Measurements from ENCODE around the gene NFATC2IP. TPM values are rescaled to one million over a fixed set of nuclear protein-coding genes. Genes with fewer than 3 reads are reported as not detected.
"Not testable (repeated sequence)": the region's sequence is repeated elsewhere in the genome, so short reads cannot be mapped to it uniquely, and the experiment has no call there.

The NFATC2IP gene
- total and polyA plus RNA-seq, 9 of the 15 experiments (the other 6 are each of a cell fraction or from before 2014, with no cell fraction given): 15.6 to 106 (median 46.9) TPM

DNA sequence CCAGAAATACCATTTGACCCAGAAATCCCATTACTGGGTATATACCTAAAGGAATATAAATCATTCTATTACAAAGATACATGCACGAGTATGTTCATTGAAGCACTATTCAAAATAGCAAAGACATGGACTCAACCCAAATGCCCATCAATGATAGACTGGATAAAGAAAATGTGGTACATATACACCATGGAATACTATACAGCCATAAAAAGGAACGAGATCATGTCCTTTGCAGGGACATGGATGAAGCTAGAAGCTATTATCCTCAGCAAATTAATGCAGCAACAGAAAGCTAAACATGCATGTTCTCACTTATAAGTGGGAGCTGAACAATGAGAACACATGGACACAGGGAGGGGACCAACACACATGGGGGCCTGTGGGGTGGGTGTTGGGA is 24.5 kb upstream of the NFATC2IP start:
- not testable (repeated sequence) for FAIRE-seq
- peaks cover 9 to 15% of the 10 kb centered on the region in 2 experiments for H3K4me1 ChIP-seq (replicated peaks in 1 of 2; ENCODE audit: control insufficient read depth in 2 of 2, insufficient read depth in 2 of 2, low read length in 2 of 2)

DNA sequence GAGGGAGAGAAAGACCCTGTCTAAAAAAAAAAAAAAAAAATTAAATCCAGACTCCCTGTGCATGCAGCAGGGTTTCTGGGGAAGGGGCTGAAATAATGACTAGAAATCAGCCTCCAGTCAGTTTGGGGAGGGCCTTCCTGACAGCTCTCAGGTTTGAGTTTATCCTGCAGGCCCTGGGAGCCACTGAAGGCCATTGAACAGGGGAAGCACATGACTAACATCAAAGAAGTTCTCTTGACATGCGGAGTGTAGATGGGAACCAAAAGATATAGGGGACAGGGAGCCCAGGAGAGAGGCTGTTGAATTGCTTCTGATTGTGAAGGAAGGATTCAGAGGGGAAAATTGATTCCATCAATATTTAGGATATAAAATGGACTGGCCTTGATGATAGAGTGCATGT is 22.9 kb upstream of the NFATC2IP start:
- Histone ChIP-seq H3K36me3 (ENCODE audit: control insufficient read depth, insufficient read depth, low read length) (no peaks in the 10 kb centered on the region), H3K4me2 (ENCODE audit: insufficient read depth, low read length) (no peak overlapping the region), H3K79me2 (ENCODE audit: control insufficient read depth, insufficient read depth, low read length) (no peaks in the 10 kb centered on the region), H3K9me1 (ENCODE audit: control insufficient read depth, insufficient read depth, low read length) (peaks cover 5% of the 10 kb centered on the region), H3K27me3 (ENCODE audit: control insufficient read depth in 2 of 2, insufficient read depth in 2 of 2, low read length in 2 of 2) (no peaks in the 10 kb centered on the region), H3K9ac (ENCODE audit: insufficient read depth in 1 of 2, low read depth in 2 of 2, low read length in 2 of 2) (no peak overlapping the region), H4K20me1 (replicated peaks; ENCODE audit: control insufficient read depth, insufficient read depth, low read length) (no peaks in the 10 kb centered on the region), H2AFZ (ENCODE audit: low read depth, low read length) (no peak overlapping the region), H3K27ac (ENCODE audit: extremely low read depth, low read depth, low read length) (no peak overlapping the region), H3K4me1 (replicated peaks in 1 of 2; ENCODE audit: control insufficient read depth in 2 of 2, insufficient read depth in 2 of 2, low read length in 2 of 2) (peaks cover 9 to 24% of the 10 kb centered on the region in 2 experiments), H3K4me3 (no peak overlapping the region), H3K9me3 (replicated peaks; ENCODE audit: control insufficient read depth, insufficient read depth, low read depth, low read length) (no peaks in the 10 kb centered on the region)
- in situ Hi-C loops (cut with MboI): loop anchor here (25.0 kb wide), 1 partner anchor 491 kb away; no protein-coding TSS in a partner anchor
- ChIA-PET POLR2A (interaction anchor here (1.2 kb wide), 1 partner anchor 63 kb away, joined by 3 read pairs; no protein-coding TSS in a partner anchor), CTCF (ENCODE audit: low intra/inter-chr PET ratio) (no interaction called here)
- WGBS (ENCODE audit: insufficient coverage, low coverage, missing lambda C conversion rate): 22% methylated on average over 1 of the region's 1 CpG
- DNase-seq (ENCODE audit: extremely low read depth in 1 of 4, low spot score in 3 of 4): no peak
- intact Hi-C loops (cut with micrococcal nuclease): no loop called here
- no peak for ATAC-seq
- peak; percentile 37 for FAIRE-seq
- BruUV-seq (replicated peaks): no TSS peak
- TF ChIP-seq ZSCAN32 (CRISPR knock-in tag; IDR thresholded peaks at IDR 0.05) (no peak), ZNF644 (tag; IDR thresholded peaks at IDR 0.05; ENCODE audit: low read depth) (no peak)
- TF ChIP-seq, protein P1, sequence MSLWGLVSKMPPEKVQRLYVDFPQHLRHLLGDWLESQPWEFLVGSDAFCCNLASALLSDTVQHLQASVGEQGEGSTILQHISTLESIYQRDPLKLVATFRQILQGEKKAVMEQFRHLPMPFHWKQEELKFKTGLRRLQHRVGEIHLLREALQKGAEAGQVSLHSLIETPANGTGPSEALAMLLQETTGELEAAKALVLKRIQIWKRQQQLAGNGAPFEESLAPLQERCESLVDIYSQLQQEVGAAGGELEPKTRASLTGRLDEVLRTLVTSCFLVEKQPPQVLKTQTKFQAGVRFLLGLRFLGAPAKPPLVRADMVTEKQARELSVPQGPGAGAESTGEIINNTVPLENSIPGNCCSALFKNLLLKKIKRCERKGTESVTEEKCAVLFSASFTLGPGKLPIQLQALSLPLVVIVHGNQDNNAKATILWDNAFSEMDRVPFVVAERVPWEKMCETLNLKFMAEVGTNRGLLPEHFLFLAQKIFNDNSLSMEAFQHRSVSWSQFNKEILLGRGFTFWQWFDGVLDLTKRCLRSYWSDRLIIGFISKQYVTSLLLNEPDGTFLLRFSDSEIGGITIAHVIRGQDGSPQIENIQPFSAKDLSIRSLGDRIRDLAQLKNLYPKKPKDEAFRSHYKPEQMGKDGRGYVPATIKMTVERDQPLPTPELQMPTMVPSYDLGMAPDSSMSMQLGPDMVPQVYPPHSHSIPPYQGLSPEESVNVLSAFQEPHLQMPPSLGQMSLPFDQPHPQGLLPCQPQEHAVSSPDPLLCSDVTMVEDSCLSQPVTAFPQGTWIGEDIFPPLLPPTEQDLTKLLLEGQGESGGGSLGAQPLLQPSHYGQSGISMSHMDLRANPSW (CRISPR knock-in tag; IDR thresholded peaks at IDR 0.05): no peak
- TF ChIP-seq, protein P2, sequence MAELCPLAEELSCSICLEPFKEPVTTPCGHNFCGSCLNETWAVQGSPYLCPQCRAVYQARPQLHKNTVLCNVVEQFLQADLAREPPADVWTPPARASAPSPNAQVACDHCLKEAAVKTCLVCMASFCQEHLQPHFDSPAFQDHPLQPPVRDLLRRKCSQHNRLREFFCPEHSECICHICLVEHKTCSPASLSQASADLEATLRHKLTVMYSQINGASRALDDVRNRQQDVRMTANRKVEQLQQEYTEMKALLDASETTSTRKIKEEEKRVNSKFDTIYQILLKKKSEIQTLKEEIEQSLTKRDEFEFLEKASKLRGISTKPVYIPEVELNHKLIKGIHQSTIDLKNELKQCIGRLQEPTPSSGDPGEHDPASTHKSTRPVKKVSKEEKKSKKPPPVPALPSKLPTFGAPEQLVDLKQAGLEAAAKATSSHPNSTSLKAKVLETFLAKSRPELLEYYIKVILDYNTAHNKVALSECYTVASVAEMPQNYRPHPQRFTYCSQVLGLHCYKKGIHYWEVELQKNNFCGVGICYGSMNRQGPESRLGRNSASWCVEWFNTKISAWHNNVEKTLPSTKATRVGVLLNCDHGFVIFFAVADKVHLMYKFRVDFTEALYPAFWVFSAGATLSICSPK (IDR thresholded peaks at IDR 0.05; ENCODE audit: borderline replicate concordance): no peak
- TF ChIP-seq, protein P3, sequence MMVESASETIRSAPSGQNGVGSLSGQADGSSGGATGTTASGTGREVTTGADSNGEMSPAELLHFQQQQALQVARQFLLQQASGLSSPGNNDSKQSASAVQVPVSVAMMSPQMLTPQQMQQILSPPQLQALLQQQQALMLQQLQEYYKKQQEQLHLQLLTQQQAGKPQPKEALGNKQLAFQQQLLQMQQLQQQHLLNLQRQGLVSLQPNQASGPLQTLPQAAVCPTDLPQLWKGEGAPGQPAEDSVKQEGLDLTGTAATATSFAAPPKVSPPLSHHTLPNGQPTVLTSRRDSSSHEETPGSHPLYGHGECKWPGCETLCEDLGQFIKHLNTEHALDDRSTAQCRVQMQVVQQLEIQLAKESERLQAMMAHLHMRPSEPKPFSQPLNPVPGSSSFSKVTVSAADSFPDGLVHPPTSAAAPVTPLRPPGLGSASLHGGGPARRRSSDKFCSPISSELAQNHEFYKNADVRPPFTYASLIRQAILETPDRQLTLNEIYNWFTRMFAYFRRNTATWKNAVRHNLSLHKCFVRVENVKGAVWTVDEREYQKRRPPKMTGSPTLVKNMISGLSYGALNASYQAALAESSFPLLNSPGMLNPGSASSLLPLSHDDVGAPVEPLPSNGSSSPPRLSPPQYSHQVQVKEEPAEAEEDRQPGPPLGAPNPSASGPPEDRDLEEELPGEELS (CRISPR knock-in tag; IDR thresholded peaks at IDR 0.05; ENCODE audit: borderline replicate concordance): no peak

More for the DNA sequence above, 24.5 kb upstream of the NFATC2IP start:
- H3K9ac ChIP-seq (ENCODE audit: insufficient read depth in 1 of 2, low read depth in 2 of 2, low read length in 2 of 2); ATAC-seq; BruUV-seq (replicated peaks); H3K9me3 ChIP-seq (replicated peaks; ENCODE audit: control insufficient read depth, insufficient read depth, low read depth, low read length); H3K27ac ChIP-seq (ENCODE audit: extremely low read depth, low read depth, low read length); H4K20me1 ChIP-seq (replicated peaks; ENCODE audit: control insufficient read depth, insufficient read depth, low read length); H3K79me2 ChIP-seq (ENCODE audit: control insufficient read depth, insufficient read depth, low read length); H3K27me3 ChIP-seq (ENCODE audit: control insufficient read depth in 2 of 2, insufficient read depth in 2 of 2, low read length in 2 of 2); H3K36me3 ChIP-seq (ENCODE audit: control insufficient read depth, insufficient read depth, low read length); intact Hi-C loops (cut with micrococcal nuclease); DNase-seq (ENCODE audit: extremely low read depth in 1 of 4, low spot score in 3 of 4); H2AFZ ChIP-seq (ENCODE audit: low read depth, low read length); H3K9me1 ChIP-seq (ENCODE audit: control insufficient read depth, insufficient read depth, low read length): not testable (repeated sequence)
- Histone ChIP-seq H3K4me3 (peak overlapping the region; percentile 100), H3K4me2 (ENCODE audit: insufficient read depth, low read length) (0 out of 2 replicates have a peak overlapping the region, but pooled peaks have one; percentile 86)
- POLR2A ChIA-PET: interaction anchor here (1.1 to 1.7 kb wide), 2 partner anchors 16 to 19 kb away, joined by 3 to 4 read pairs; no protein-coding TSS in a partner anchor
- WGBS (ENCODE audit: insufficient coverage, low coverage, missing lambda C conversion rate): 5% methylated on average over 2 of the region's 2 CpGs
- CTCF ChIA-PET (ENCODE audit: low intra/inter-chr PET ratio): interaction anchor here (0.6 kb wide), 1 partner anchor 316 kb away, joined by 5 read pairs; the partner anchor contains the start of gene SULT1A1
- in situ Hi-C loops (cut with MboI): loop anchor here (25.0 kb wide), 1 partner anchor 489 kb away; no protein-coding TSS in a partner anchor
- TF ChIP-seq GTF2A2 (tag; IDR thresholded peaks at IDR 0.05) (peak; percentile 27; the same call in 1 of the 2 replicates), RBM25 (IDR thresholded peaks at IDR 0.05; ENCODE audit: low read depth, low read length, severe bottlenecking) (peak; percentile 32), GTF2E2 (tag; IDR thresholded peaks at IDR 0.05) (0 out of 2 replicates have a peak, but pooled peaks have one; percentile 0), ZNF146 (CRISPR knock-in tag; IDR thresholded peaks at IDR 0.05; ENCODE audit: unreplicated experiment) (peak; percentile 96)

Measured in K562 (cell line).